ENCODE data around the gene FOXE1. TPM values are rescaled to one million over a fixed set of nuclear protein-coding genes. Genes with fewer than 3 reads are reported as not detected.
A peak's percentile ranks its signal among the peaks of the same experiment; 100 is the strongest.

FOXE1 gene
- total and polyA plus RNA-seq, 8 donors: not detected

GRCh38 chr9:97900103-97900737 is 47.2 kb downstream of the FOXE1 start:
- Histone ChIP-seq H3K27ac (no peak overlapping the region), H3K9me3 (no peaks in the 10 kb centered on the region), H3K4me3 (no peak overlapping the region), H3K36me3 (peaks cover 0 to 15% of the 10 kb centered on the region in 2 donors), H3K4me1 (peaks cover 0 to 14% of the 10 kb centered on the region in 2 donors), H3K27me3 (no peaks in the 10 kb centered on the region)
- ATAC-seq: peak; percentile 18
- no peak for TF ChIP-seq CTCF (IDR thresholded peaks at IDR 0.05)
- intact Hi-C loops (cut with DNase I): loop anchor here in 1 of 2 donors (5.0 kb wide), 1 partner anchor 188 kb away; no protein-coding TSS in a partner anchor
- no peak for DNase-seq

- H3K4me1 ChIP-seq: peaks cover 0 to 22% of the 10 kb centered on the region in 2 donors
- intact Hi-C loops (cut with DNase I): loop anchor here in 1 of 2 donors (5.0 kb wide), 1 partner anchor 189 kb away; no protein-coding TSS in a partner anchor
- peak; percentile 88 for ATAC-seq
- TF ChIP-seq CTCF (IDR thresholded peaks at IDR 0.05): peak; percentile 56 to 69
- H3K27me3 ChIP-seq: no peaks in the 10 kb centered on the region
- peaks cover 0 to 15% of the 10 kb centered on the region in 2 donors for H3K36me3 ChIP-seq
- no peak overlapping the region for H3K27ac ChIP-seq
- H3K9me3 ChIP-seq: no peaks in the 10 kb centered on the region
- no peak overlapping the region for H3K4me3 ChIP-seq
- DNase-seq: peak in 1 of 4 donors; percentile 35
Measured at GRCh38 chr9:97900738-97901565, 47.9 kb downstream of the FOXE1 start.

GRCh38 chr9:97903177-97903576 is 50.2 kb downstream of the FOXE1 start:
- no peak for ATAC-seq
- peaks cover 0 to 15% of the 10 kb centered on the region in 2 donors for H3K36me3 ChIP-seq
- intact Hi-C loops (cut with DNase I): loop anchor here in 1 of 2 donors (5.0 kb wide), 1 partner anchor 191 kb away; no protein-coding TSS in a partner anchor

GRCh38 chr9:97904725-97905124 is 51.7 kb downstream of the FOXE1 start:
- no peak overlapping the region for H3K4me3 ChIP-seq
- H3K36me3 ChIP-seq: peaks cover 0 to 19% of the 10 kb centered on the region in 2 donors
- TF ChIP-seq CTCF (IDR thresholded peaks at IDR 0.05): no peak
- no peaks in the 10 kb centered on the region for H3K27me3 ChIP-seq
- intact Hi-C loops (cut with DNase I): loop anchor here in 1 of 2 donors (5.0 kb wide), 1 partner anchor 192 kb away; no protein-coding TSS in a partner anchor
- ATAC-seq: no peak
- peak overlapping the region in 1 of 2 donors; percentile 95 for H3K27ac ChIP-seq
- H3K9me3 ChIP-seq: no peaks in the 10 kb centered on the region
- H3K4me1 ChIP-seq: peaks cover 0 to 58% of the 10 kb centered on the region in 2 donors
- no peak for DNase-seq

More at GRCh38 chr9:97903177-97903576, 50.2 kb downstream of the FOXE1 start:
- Histone ChIP-seq H3K27me3 (no peaks in the 10 kb centered on the region), H3K4me1 (peaks cover 0 to 43% of the 10 kb centered on the region in 2 donors), H3K27ac (no peak overlapping the region), H3K9me3 (no peaks in the 10 kb centered on the region), H3K4me3 (no peak overlapping the region)
- no peak for TF ChIP-seq CTCF (IDR thresholded peaks at IDR 0.05)
- DNase-seq: no peak

GRCh38 chr9:97905228-97905627 is 52.2 kb downstream of the FOXE1 start:
- no peak overlapping the region for H3K4me3 ChIP-seq
- no peak for TF ChIP-seq CTCF (IDR thresholded peaks at IDR 0.05)
- peaks cover 0 to 62% of the 10 kb centered on the region in 2 donors for H3K4me1 ChIP-seq
- no peaks in the 10 kb centered on the region for H3K27me3 ChIP-seq
- no peak for ATAC-seq
- DNase-seq: no peak
- H3K36me3 ChIP-seq: peaks cover 0 to 19% of the 10 kb centered on the region in 2 donors
- peak overlapping the region in 1 of 2 donors; percentile 95 for H3K27ac ChIP-seq
- intact Hi-C loops (cut with DNase I): no loop called here
- H3K9me3 ChIP-seq: no peaks in the 10 kb centered on the region

Measured in left lung (tissue), 10 donors.